ENCODE measurements around the gene IDH3B.

Gene IDH3B

DNA sequence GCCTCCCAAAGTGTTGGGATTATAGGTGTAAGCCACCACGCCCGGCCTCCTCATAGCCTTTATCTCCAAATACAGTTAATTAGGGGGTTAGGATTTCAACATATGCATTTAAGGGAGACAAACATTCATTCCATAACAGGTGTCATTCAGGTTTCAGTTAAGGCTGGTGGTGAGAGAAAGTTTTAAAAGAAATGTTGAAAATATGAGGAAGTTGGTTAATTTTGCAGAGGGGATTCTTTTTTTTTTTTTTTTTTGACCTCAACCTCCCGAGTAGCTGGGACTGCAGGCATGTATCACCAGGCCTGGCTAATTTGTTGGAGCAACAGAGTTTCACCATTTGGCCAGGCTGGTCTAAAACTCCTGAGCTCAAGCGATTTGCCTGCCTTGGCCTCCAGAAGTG is 16.0 kb upstream of the IDH3B start:
- CTCF ChIA-PET, result no interaction called here
- POLR2A ChIA-PET, result no interaction called here
- no peak for DNase-seq (ENCODE audit: extremely low spot score)
- TF ChIP-seq, protein P1, sequence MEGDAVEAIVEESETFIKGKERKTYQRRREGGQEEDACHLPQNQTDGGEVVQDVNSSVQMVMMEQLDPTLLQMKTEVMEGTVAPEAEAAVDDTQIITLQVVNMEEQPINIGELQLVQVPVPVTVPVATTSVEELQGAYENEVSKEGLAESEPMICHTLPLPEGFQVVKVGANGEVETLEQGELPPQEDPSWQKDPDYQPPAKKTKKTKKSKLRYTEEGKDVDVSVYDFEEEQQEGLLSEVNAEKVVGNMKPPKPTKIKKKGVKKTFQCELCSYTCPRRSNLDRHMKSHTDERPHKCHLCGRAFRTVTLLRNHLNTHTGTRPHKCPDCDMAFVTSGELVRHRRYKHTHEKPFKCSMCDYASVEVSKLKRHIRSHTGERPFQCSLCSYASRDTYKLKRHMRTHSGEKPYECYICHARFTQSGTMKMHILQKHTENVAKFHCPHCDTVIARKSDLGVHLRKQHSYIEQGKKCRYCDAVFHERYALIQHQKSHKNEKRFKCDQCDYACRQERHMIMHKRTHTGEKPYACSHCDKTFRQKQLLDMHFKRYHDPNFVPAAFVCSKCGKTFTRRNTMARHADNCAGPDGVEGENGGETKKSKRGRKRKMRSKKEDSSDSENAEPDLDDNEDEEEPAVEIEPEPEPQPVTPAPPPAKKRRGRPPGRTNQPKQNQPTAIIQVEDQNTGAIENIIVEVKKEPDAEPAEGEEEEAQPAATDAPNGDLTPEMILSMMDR (IDR thresholded peaks at IDR 0.05; ENCODE audit: control extremely low read depth, extremely low read depth, low read depth, missing control alignments), result no peak

DNA sequence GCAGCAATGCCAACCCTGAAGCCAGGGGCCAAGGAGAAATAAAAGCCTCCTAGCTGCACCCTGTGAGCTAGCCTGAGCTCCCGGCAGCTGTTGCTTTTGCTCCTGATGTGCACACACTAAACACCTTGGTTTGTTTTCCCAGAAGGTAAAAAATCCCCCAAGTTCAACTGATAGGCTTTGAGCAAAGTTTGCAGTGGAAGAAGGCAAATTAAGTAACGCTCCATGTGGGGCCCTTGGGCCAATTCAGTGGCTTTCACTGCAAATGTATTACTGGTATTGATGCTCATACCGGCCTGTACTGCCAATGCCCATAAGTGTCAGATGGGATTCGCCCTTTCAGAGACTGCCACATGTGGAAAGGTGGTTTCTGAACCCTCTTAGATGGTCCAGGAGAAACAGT is 9.4 kb upstream of the IDH3B start:
- DNase-seq (ENCODE audit: extremely low spot score), result no peak
- ChIA-PET CTCF (interaction anchor here (1.0 to 1.8 kb wide), 4 partner anchors 21 to 286 kb away, joined by 3 to 8 read pairs (median 3); partner anchors contain the start of gene NOP56), POLR2A (interaction anchor here (1.6 kb wide), 1 partner anchor 21 kb away, joined by 5 read pairs; the partner anchor contains the start of gene NOP56)
- TF ChIP-seq, protein P1 (IDR thresholded peaks at IDR 0.05; ENCODE audit: control extremely low read depth, extremely low read depth, low read depth, missing control alignments), result no peak

DNA sequence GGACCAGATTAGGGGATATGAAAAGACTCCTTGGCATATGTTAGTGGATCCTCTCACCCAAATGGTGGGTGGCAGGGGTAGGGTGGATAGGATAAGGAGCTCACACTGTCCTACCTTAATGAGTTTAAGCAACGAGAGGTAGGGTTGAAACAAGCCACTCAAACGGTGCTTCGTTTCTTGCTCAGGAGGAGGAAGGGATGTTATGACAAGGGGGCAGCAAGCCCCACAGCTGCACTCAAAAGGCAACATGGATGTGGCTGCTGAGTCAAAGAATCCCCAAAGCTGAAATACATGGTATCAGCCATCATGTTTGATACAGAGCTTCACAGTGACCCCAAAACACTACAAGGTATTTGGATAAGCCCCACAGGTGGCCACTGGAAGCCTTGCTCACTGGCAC is 8.4 kb upstream of the IDH3B start:
- TF ChIP-seq, protein P1 (IDR thresholded peaks at IDR 0.05; ENCODE audit: control extremely low read depth, extremely low read depth, low read depth, missing control alignments), result no peak
- ChIA-PET CTCF (interaction anchor here (0.9 to 2.1 kb wide), 3 partner anchors 8 to 26 kb away, joined by 3 to 8 read pairs (median 3); partner anchors contain the start of gene IDH3B), POLR2A (interaction anchor here (1.6 kb wide), 1 partner anchor 20 kb away, joined by 5 read pairs; the partner anchor contains the start of gene NOP56)
- no peak for DNase-seq (ENCODE audit: extremely low spot score)

DNA sequence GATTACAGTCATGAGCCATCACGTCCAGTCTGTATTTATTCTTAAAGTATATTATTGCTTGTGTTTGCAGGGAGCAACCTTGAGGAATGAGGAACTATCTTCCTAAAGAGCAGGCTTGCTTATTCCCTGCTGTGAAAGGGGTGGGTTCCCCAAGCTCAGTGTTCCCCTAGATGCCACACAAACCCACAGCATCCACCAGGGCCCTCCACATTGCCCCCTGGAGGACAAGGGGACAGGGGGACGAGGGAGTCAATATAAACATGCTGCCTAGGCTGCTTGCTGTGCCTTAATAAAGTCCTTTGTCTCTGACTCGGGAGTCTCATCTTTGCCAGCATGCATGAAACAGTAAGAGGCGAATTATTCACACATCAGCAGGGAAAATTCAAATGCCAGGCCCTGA is 8.0 kb upstream of the IDH3B start:
- ChIA-PET POLR2A (interaction anchor here (1.6 kb wide), 1 partner anchor 20 kb away, joined by 5 read pairs; the partner anchor contains the start of gene NOP56), CTCF (interaction anchor here (0.9 to 2.1 kb wide), 3 partner anchors 8 to 16 kb away, joined by 3 to 8 read pairs (median 4); partner anchors contain the start of gene IDH3B)
- TF ChIP-seq, protein P1 (IDR thresholded peaks at IDR 0.05; ENCODE audit: control extremely low read depth, extremely low read depth, low read depth, missing control alignments), result no peak
- DNase-seq (ENCODE audit: extremely low spot score), result no peak

DNA sequence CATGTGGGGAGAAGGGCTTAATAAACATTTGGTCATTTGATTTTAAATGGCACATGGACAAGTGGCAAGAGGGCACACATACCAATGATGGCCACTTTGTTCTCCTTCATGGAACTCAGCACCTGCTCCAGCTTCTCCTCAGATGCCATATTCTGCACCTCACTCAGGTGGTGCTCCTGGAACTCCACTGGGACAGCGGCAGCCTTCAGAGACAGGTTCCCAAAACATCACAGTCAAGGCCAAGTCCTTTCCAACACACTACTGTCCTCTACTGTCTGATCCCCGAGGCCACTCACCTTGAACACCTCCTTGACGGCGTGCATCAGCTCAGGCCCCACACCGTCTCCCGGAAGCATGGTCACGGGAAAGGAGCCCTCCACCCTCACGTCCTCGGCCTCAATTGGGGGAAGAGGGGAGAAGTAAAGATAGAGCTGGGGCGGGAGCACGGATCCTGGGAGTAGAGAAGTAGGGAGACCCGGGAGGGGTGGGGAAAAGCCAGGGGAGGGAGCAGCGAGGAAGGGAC is 591 bp downstream of the IDH3B start:
- TF ChIP-seq, protein P1 (IDR thresholded peaks at IDR 0.05; ENCODE audit: control extremely low read depth, extremely low read depth, low read depth, missing control alignments), result no peak
- DNase-seq (ENCODE audit: extremely low spot score), result no peak
- POLR2A ChIA-PET, result interaction anchor here (1.1 to 1.3 kb wide), 3 partner anchors 8 to 193 kb away, joined by 3 to 7 read pairs (median 5); partner anchors contain the start of genes NOP56 and SNRPB
- CTCF ChIA-PET, result interaction anchor here (1.0 to 1.5 kb wide), 4 partner anchors 11 to 141 kb away, joined by 3 to 5 read pairs (median 4); no protein-coding TSS in a partner anchor

DNA sequence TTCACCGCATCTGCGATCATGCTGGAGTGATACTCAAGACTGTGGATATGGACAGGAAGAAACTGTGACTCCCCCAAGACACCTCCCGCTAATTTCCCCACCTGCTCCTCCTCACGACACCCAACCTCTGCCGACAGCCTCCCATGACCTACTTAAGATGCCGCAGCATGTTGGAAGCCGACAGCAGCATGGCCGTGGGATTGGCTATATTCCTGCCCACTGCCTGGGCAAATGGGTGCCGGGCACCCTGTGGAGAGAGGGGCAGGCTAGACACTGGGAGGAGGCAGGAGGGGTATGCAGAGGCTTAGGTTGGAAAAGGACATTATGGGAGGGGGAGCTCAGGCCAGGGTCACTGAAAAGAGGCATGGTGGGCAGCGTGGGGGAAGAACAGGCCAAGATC is 4.5 kb downstream of the IDH3B start:
- DNase-seq (ENCODE audit: extremely low spot score), result no peak
- ChIA-PET CTCF (no interaction called here), POLR2A (no interaction called here)
- TF ChIP-seq, protein P1 (IDR thresholded peaks at IDR 0.05; ENCODE audit: control extremely low read depth, extremely low read depth, low read depth, missing control alignments), result no peak
